RCC 7860 (cell line): ENCODE data around the gene SORT1.
"Not testable (repeated sequence)": the region's sequence is repeated elsewhere in the genome, so short reads cannot be mapped to it uniquely, and the experiment has no call there.

ENCODE experiments used
- DNase-seq: peaks from one replicate; pipeline ENCODE4 v3.0.0-alpha.2; 2015; ENCODE audit warnings: low spot score
- FAIRE-seq: peaks from 2 replicates; lab custom pipeline; 2012; peaks lifted over from hg19 to GRCh38; lab: Jason Lieb, UNC

The SORT1 gene

DNA sequence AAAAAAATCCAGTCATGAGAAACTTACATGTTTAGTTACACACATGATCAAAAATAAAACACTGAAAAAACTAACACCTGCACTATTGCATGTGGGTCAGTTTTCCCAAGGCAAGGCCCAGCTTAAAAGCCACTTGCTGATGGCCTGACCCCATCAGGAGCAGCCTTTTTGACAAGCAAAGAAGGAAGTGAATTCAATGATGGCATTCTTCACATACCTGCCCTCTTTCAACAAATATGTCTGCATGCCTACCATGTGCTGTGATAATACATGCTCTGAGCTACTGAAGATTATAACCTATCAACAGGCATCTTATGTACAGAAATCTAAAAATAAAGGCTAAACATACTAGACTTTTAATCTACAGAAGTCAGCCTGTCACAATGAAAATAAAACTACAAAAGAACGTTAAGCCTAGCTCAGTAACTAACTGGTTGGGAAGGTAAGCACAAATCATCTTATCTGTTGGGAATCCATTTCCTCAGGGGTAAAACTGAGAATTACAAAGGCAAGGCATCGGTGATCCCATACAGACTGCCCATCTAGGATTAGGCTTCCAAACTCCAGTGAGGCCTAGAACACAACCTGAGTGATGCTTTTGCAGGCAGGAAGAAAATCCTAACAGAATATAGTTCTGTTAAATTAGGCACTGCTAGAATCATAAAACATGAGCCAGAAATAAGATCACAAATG is 14.5 kb downstream of the SORT1 start:
- FAIRE-seq (no peak), DNase-seq (no peak)

DNA sequence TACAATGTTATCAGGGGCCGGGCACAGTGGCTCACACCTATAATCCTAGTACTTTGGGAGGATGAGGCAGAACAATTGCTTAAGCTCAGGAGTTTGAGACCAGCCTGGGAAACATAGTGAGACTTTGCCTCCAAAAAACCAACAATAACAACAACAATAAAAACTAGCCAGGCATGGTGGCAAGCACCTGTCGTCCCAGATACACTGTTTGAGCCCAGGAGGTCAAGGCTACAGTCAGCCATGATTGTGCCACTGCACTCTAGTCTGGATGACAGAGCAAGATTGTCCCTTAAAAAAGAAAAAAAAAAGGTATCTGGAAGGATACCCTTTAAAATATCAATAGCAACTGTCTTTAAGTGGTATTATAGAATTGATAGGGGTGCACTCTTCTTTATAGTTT is 16.1 kb downstream of the SORT1 start:
- FAIRE-seq (no peak), DNase-seq (no peak)

DNA sequence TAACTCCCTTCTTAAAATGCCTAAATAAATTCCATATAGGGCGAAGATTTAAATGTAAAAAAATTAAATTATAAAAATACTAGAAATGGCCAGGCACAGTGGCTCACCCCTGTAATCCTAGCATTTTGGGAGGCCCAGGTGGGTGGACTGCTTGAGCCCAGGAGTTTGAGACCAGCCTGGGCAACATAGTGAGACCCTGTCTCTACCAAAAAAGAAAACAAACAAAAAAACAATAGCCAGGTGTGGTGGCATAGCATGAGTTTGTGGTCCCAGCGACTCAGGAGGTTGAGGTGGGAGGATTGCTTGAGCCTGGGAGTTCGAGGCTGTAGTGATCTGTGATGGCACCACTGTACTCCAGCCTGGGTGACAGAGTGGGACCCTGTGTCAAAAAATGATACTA is 17.8 kb downstream of the SORT1 start:
- no peak for FAIRE-seq
- DNase-seq = no peak

DNA sequence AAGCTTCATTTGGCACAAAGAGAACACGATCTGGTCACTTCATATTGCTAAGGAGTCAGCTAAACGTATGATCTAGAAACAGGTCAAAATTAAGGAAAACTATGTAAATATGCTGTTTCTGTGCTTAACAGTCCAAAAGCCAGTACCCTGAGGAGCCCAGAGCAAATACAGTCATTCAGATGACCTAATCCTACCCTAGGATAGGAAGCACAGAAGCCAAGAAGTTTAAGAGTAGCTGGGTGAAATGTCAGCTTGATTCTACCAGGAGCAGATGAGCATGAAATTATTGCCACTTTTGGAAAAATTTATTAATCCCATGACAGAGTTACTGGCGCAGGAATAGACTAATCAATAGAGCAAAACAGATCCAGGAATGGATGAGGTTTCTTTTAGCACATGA is 18.3 kb downstream of the SORT1 start:
- no peak for DNase-seq
- no peak for FAIRE-seq

DNA sequence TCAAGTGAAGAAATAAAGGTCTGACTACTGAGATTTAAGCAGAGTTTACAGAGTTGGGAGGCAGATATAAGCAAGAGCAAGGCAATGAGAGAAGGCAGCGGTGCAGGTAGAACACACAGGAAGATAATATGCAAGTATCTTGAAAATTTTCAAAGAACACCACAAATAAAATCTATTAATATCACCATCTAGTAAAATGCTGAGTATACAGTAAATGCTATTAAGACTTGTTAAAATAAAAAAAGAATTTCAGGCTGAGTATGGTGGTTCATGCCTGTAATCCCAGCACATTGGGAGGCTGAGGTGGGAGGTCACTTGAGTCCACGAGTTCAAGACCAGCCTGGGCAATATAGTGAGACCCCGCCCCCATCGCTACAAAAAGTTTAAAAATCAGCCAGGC is 20.0 kb downstream of the SORT1 start:
- no peak for DNase-seq
- no peak for FAIRE-seq

DNA sequence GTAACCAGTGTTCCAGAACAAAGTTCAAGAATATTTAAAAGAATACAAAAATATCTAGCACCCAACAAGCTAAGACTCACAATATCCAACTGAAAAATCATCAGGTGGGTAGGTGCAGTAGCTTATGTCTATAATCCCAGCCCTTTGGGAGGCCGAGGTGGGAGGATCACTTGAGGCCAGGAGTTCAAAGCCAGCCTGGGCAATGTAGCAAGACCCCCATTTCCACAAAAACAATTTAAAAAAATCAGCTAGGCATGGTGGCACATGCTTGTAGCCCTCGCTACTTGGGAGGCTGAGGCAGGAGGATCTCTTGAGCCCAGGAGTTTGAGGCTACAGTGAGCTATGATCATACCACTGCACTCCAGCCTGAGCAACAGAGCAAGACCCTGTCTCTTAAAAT is 24.0 kb downstream of the SORT1 start:
- not testable (repeated sequence) for FAIRE-seq, DNase-seq

DNA sequence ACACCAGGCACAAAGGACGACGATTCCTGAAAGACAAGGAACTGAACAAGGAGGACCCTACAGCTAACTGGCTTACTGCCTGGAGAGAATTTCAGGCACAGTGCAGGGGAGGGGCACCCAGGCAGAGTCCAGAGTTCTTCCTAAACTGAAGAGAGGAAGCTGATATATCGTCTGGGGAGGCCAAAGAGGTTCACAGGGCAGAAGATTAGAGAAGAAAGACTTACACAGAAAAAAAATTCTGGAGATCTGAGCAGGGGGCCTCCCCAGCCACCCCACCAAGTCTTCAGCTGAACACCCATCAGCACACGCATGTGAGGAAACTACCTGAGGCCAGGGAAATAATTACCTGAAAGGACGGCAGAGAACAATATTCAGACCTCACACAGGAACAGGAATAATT is 24.6 kb downstream of the SORT1 start:
- FAIRE-seq (no peak), DNase-seq (no peak)

DNA sequence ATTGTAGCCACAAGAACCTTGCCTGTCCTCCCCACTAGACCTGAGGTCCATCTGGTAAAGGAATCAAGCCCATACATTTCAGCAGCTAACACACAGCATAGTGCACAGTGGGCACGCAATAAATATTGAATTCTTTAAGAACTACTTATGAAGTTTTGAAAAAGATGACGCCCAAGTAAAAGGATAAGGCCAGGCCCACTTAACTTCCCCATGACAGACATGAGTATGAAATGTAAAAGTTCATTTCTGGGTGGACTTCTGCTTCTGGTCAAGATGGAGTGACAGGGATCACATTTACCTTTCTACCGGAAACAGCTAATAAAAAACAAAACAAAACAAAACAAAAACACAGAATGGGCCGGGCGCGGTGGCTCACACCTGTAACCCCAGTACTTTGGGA is 25.4 kb downstream of the SORT1 start:
- FAIRE-seq (no peak), DNase-seq (no peak)

DNA sequence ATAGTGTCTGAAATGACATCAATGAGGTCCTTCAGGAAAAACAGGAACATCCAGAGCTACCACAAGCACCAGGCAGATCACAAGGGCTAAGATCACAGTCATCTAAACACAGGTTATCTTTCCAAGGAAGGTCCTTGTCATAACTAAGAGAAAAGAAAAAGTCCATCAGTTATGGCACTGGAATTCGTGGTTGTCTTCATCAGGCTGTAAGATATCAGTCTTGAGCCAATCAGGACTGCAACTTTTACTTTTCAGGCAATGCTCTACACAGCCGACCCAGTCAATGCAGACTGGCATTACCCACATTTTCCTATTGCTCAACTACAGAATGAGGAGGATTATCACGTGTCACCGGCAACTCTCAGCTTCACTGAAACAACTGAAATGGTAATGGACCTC is 26.4 kb downstream of the SORT1 start:
- DNase-seq (peak; percentile 55), FAIRE-seq (no peak)

DNA sequence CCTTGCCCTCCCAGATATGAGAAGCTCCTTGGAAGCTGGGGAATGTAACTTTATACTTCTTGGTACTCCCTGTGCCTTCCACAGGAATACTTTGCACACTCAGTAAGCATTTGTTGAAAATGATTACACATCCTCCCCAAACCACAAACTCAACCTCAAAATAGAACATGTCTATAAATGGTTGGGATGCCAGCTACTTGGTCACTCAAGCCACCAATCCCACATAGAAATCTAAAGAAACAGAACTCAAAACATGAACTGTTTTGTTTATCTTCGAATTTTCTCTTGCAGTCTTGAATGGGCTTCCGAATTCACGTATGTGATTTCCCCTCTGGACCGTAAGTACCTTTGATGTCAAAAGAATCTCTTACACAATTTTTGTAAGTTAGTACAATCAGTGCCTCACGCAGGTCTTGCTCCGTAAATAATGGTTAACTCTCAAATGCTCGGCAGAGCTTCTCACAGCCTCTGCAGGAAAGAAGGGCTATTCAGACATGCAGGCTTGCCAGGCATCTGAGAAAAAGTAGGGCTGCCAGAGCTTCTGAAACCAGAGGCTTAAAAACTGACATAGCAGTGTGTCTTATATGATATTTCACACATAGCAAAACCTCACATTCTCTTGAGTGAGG is 26.9 kb downstream of the SORT1 start:
- DNase-seq (peak; percentile 88), FAIRE-seq (peak; percentile 95)

DNA sequence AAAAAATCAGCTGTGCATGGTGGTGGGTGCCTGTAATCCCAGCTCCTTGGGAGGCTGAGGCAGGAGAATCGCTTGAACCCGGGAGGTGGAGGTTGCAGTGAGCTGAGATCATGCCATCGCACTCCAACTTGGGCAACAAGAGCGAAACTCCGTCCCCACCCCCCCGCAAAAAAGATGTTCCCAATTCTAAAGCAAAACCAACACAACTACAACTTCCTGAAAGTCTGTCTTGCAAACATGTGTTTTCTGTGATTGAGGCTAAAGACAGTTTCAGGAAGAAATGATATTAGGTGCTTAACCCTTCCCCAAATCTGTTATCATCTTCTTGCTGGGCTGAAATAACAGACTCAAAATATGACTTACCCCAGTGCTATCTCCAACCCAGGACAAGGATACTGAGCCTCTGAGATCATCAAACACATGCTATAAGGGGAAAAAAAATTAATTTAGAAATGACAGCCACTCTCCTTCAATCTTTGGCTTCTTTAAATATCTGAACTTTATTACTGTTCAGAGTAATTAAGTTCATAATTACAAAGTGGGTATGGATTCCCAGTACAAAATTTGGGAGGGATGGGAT is 28.5 kb downstream of the SORT1 start:
- no peak for DNase-seq

DNA sequence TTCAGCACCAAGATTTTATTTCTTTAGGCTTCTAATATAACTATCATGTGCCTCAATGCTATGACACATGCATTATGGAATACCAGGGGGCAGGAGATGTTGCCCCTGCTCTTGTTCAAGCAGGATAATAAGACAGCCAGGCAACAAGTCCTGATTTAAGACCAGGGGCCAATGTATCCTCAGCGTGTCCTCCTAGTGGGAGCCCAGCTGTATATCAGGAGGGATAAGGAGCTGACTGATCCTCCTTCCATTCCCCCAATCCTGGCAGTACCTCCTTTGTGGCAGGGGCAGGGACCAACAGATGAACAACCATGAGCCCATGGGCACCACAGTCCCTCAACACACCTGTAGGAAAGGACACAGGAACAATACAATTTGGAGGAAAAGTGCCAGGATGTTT is 29.3 kb downstream of the SORT1 start:
- DNase-seq = no peak
- FAIRE-seq = no peak

More for the DNA sequence above, 28.5 kb downstream of the SORT1 start:
- FAIRE-seq = no peak

DNA sequence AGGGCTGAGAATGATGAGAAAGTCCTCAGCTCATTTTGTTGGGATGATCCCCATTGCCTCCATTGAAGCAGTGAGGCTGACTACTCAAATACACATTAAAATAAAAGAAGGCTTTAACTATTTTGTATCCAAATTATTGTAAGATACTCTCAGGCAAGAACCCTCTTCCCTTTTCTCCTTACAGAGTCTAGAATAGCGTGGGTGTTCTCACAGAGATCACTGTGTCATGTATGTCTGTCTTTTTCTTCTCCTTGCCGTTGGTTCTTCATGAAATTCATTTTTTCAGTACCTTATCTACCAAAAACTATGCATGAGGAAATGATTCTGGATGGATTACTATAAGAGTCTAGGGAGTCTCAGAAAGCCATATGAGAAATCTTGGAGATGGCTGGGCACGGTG is 30.1 kb downstream of the SORT1 start:
- FAIRE-seq = no peak
- no peak for DNase-seq

DNA sequence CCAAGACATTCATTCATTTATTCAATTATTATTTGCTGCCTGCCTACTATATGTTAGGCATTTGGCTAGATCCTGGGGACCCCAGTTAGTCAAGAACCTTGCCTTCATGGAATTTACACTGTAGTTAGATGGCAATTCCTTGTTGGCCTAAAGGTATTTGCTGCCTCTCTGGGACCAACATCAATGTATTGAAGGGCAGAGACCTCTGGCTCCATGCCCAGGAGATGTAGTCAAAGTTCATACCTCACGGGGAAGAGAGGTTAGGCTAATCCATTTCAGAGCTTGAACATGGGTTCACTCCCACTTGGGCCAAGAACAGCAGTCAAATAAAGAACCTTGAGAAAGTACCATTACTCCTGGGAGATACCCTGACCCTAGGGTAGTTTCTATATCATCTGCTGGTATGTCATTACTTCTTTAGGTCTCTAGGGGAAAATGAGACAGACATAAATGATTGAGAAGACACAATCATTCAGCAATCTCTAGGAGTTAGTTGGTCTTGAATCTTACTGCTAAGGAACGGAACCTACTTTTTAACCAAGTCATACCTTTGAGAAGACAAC is 32.0 kb downstream of the SORT1 start:
- no peak for FAIRE-seq
- no peak for DNase-seq

DNA sequence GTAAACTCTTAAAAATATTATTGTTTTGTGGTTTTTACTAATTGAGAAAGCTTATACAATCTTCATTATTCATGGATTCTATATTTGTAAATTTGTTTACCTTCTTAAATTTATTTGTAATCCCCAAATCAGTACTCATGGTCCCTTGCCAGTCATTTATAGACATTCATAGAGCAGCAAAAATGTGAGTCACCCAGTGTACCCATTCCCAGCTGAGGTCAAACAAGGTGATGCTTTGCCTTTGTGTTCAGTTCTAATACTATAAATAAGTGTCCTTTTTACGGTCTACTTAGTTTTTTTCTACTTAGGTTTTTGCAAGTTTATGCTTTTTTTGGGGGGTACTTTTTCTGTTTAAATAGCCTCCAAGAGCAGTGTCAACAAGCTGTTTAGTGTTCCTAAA is 36.1 kb downstream of the SORT1 start:
- DNase-seq (no peak), FAIRE-seq (no peak)

DNA sequence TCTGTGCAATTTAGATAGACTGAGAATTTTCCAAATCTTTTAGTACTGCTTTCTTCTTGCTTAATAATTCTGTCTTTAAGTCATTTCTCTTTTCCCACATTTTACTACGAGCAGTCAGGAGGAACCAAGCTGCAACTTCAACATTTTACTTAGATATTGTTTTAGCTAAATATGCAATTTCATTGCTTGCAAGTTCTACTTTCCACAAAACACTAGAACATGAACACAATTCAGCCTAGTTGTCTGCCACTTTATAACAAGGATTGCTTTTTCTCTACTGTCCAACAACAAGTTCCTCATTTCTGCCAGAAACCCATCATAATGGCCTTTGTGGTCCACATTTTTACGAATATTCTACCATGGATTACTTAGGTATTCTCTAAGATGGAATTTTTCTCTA is 36.6 kb downstream of the SORT1 start:
- DNase-seq (no peak), FAIRE-seq (no peak)

DNA sequence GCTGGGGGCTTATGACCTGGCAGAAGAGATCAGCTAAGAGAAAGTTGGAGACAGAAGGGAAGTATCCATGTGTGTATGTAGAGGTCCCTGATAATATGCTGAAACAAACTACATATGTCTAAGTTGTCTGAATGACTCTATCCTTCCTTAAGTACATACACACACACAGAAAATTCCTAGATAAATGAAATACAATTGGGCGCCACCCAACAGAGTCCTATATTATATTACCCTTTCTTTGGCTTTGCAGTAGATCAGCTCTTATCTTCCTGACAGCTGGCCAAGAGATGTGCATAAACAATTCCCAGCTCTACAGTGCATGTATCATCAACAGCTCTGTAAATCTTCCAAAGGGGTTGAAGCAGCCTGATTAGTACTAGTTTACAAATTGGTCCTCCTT is 40.1 kb downstream of the SORT1 start:
- FAIRE-seq = no peak
- no peak for DNase-seq

DNA sequence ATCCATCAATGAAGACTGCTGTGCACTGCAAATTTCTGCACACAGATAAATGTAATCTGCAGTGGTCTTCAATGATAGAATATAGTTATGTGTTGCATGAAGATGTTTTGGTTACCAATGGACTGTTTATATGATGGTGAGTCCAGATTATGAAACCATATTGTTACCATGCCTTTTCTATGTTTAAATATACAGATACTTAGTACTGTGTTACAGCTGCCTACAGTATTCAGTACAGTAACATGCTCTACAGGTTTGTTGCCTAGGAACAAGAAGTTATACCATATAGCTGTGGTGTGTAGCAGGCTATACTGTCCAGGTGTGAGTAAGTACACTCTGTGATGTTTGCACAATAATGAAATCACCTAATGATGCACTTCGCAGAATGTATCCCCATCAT is 40.8 kb downstream of the SORT1 start:
- DNase-seq = no peak
- FAIRE-seq = no peak

DNA sequence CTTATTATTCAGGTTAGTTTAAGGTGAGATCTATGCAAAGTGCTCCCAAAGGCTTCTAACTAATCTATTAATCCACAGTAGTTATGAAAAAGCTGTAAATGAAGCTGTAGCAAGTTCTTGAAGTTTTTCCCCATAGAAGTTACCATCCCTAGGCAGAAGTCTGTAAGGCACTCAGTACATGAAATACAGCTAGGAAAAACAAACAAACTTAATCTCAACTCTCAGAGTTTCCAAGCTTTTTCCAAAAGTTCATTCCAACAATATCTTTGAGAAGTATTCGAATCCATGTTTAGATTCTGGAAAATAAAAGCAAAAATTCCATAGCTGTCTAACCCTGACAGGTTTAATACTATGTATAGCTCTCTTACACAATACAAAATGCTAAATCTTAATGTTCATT is 41.2 kb downstream of the SORT1 start:
- DNase-seq (no peak), FAIRE-seq (no peak)

DNA sequence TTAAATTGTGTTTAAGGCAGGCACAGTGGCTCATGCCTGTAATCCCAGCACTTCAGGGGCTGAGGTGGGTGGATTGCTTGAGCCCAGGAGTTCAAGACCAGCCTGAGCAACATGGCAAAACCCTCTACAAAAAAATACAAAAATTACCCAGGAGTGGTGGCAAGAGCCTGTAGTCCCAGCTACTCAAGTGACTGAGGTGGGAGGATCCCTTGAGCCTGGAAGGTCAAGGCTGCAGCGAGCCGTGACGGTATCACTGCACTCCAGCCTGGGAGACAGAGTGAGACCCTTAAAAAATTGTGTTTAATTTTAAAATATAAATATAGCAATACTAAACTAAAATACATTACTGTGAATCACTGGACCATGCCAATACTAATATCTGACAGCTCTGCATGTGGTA is 42.8 kb downstream of the SORT1 start:
- DNase-seq (no peak), FAIRE-seq (no peak)

DNA sequence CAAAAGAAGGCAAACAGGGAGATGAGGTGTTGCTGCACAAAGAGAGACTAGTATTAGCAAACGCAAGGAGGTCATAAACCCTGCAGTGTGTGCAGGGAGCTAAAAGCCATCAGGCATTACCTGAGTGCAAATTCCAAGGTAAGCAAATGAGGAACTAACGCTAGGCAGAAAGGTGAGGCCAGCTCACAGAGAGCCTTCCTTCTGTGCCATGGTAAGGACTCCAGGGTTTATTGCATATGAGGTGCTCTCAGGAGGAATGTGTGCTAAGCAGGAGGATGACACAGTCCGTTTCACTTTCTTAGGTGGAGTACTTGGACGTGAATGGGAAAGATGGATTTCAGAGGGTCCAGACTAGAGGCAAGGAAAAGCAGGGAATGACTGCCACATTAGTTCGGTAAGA is 46.3 kb downstream of the SORT1 start:
- no peak for DNase-seq
- FAIRE-seq = no peak

DNA sequence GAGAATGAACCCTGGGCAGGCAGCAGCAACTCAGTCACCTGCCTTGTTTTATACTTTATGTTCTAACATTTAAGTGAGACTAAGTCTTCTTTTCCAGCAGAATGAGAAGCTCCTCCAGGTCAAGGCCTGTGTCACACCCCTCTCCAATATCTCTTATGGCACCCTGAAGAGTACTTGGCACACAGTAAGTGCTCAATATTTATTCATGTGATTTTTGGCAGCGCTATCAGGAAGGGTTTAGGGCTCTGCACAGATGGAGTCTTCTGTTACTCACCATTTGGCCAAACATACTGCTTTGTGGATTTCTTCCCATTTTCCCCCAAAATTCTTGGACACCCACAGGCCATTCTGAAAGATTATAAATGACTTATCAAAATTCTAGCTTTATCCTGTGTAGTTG is 47.1 kb downstream of the SORT1 start:
- no peak for DNase-seq
- FAIRE-seq = no peak
